HG03280 (cell line): Measurements from ENCODE around the gene ZCCHC3.
A peak's percentile ranks its signal among the peaks of the same experiment; 100 is the strongest.
"Not testable (repeated sequence)": the region's sequence is repeated elsewhere in the genome, so short reads cannot be mapped to it uniquely, and the experiment has no call there.

Experiments
- ATAC-seq: cut with Tn5 transposase; IDR thresholded peaks from one replicate; pipeline ENCODE4 v1.9.1; 2021; ENCODE audit warnings: mild to moderate bottlenecking, moderate library complexity; ENCODE audit not compliant: unreplicated experiment

The ZCCHC3 gene

DNA sequence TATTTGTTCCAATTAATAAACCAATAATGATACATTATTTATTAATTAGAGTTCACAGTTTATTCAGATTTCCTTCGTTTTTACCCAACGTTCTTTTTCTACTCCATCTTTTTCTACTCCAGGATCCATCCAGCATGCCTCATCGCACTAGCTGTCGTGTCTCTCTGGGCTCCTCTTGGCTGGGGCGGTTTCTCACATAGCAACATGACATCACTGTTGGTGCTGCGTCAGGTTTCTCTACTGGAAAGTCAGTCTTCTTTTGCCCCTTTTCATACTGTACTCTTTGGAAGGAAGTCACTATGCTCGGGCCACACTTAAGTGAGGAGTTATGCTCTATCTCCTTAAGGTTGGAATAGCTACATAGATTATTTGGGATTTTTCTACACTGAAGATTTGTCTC, 14.2 kb downstream of the ZCCHC3 start:
- no peak for ATAC-seq

DNA sequence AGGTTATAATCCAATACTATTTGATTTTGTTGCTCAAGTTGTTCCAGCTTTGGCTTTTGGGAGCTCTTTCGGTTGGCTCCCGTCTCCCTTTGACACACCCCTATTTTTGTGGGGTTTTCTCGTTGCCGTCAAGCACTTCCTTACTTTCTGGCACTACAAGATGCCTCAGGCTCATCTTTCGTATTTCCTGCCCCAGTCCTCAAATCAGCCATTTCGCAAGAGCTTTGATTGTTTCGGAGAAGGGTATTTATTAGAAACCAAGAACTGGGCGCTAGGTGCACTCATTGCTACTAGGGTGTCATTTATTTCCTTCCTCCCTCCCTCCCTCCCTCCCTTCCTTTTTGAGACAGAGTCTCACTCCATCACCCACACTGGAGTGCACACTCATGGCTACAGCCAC, 14.7 kb downstream of the ZCCHC3 start:
- no peak for ATAC-seq

DNA sequence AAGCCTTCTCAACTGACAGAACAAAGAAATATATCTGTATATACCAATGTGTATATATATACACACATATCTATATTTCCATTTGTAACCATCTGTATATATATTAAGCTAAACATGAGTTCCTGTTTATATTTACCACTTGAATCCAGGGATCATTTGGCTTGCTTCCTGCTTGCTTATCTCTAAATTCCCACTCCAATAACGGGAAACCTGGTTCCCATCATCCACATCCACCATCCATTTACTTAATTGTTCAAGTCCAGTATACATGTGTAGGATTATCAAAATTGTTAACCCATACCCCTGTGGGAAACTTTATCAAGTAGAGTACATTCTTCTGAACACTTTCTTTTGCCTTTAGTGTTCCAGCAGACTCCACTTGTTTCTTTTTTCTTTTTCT, 15.5 kb downstream of the ZCCHC3 start:
- no peak for ATAC-seq

DNA sequence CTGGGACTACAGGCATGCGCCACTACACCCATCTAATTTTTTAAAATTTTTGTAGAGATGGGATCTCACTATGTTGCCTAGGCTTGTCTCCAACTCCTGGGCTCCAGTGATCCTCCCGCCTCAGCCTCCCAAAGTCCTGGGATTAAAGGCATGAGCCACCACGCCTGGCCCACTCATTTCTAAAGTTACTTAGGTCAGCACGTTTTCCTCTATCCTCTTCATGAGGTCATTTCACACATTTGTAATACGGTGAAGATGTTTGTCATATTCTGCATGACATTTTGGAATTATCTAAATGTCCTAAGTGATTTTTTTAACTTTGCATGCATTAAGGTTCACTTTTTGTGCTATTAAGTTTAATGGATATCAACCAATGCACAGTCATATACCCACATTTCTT, 16.0 kb downstream of the ZCCHC3 start:
- no peak for ATAC-seq

DNA sequence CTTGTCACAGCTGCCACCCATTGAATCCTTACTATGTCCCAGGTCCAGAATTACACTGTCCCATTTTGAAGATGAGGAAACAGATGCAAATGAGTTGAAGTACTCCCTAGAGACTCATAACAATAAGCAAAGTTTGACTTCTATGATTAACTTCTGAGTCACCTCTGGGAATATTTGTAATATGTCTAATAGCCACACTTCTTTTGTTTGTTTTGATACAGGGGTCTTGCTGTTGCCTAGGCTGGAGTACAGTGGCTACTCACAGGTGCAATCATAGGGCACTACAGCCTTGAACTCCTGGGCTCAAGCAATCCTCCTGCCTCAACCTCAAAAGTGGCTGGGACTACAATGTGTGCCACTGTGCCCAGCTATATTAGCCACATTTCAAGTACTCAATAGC, 16.6 kb downstream of the ZCCHC3 start:
- no peak for ATAC-seq

DNA sequence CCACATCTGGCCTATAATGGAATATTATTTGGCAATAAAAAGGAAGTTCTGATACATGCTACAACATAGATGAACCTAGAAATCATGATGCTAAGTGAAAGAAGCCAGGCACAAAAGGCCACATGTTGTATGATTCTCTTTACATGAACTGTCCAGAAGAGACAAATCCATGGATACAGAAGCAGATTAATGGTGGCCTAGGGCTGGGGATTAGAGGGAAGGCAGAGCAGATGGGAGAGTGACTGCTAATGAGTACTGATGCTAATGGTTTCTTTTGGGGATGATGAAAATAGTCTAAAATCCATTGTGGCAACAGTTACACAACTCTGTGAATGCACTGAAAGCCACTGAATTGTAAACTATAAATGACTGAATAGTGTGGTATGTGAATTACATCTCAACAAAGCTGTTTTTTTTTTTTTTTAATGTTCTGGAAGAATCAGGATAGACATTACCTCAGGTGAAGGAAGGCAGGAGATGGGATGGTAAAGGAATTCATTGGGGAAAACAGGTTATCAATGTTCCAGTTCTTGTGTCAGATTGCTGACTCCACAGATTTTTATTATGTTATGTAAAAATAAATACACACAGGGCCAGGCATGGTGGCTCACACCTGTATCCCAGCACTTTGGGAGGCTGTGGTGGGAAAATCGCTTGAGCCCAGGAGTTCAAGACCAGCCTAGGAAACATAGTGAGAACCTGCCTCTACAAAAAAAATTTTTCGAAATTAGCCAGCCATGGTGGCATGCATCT, 19.1 kb downstream of the ZCCHC3 start:
- no peak for ATAC-seq

DNA sequence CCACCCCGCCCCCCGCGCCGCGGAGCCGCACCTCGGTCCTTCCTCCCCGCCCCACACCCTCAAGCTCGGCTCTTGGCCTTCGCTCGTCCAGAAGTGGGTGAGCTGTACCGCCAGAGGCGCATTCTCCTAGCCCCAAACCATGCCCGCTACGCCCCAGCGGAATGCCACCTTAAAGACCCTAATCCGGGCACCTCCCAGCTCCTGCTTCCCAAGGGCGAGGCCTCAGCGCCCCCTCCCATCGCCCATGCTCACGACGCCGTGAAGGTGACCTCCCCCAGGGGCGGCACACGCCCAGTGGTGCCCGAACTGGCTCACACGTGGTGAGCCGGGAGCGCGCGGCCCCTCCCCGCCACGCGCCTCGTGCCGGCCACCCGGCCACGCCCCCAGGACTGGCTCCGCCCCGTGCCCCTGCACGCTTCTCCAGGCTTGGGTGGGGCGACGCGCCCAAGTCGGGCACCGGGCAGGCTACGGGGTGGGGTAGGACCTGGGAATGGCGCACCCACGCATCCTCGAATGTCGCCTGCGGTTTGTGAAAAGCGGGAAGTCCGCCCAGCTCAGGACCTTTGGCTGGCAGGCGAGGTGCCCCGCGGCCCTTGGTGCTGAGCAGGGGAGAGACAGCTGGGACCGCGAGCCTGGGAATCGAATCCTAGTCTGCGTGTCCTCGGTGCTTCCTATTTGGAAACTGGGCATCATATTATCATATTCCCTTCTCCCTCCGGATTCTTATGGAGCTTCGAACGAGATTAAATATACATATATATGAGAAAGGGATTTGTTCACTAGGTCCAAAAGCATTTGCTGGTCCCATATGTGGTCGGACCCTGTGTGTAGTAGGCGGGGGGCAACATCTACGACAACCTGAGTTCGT, 27.0 kb downstream of the ZCCHC3 start:
- peak; percentile 53 for ATAC-seq

DNA sequence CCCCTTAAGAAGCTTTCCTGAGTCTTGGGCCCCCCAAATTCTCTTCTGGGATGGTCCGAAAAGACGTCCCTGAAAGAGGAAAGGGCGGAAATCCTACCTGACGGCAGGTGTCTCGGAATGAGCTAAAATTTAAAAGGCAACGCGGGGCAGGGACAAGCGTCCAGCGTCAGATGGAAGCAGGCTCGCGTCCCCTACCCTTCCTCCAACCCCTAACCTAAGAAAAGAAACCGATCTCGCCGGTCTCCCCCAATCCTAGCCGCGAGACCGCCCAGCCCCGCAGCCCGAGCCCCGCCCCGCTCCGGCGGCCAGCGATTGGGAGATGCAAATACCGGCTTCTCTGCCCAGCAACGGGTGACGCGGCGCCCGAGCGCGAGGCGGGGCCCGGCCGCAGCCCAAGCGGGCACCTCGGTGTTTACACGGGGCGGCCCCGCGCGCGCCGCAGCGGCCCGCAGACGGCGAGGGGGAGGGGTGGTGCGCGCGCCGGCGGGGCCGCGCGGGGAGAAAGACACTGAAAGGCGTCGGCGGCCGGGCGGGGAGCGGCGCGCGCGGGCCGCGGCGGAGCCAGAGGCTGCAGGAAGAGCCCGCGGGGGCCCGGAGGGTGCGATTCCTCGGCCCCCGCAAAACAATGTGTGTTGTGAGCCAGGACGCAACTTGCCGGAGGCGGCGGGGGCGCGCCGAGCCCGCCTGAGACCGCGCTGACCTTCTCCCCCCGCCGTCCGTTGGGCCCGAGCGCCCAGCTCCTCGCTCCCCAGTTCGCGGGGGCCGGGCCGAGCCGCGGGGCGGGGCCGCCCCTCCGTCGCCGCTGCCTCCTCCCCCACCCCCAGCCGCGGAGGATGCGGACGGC, 27.9 kb downstream of the ZCCHC3 start, which contains the start of gene SOX12:
TSS of gene SOX12 (plus strand) at position 508 of the 844 bp plus-strand sequence. CDS start 373 bp downstream, outside the sequence.
- peak; percentile 73 for ATAC-seq

DNA sequence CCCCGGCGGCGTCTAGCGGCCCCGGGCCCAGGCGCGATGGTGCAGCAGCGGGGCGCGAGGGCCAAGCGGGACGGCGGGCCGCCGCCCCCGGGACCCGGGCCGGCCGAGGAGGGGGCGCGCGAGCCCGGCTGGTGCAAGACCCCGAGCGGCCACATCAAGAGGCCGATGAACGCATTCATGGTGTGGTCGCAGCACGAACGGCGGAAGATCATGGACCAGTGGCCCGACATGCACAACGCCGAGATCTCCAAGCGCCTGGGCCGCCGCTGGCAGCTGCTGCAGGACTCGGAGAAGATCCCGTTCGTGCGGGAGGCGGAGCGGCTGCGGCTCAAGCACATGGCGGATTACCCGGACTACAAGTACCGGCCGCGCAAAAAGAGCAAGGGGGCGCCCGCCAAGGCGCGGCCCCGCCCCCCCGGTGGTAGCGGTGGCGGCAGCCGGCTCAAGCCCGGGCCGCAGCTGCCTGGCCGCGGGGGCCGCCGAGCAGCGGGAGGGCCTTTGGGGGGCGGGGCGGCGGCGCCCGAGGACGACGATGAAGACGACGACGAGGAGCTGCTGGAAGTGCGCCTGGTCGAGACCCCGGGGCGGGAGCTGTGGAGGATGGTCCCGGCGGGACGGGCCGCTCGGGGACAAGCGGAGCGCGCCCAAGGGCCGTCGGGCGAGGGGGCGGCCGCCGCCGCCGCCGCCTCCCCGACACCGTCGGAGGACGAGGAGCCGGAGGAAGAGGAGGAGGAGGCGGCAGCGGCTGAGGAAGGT, 28.7 kb downstream of the ZCCHC3 start:
- ATAC-seq, result peak; percentile 9

DNA sequence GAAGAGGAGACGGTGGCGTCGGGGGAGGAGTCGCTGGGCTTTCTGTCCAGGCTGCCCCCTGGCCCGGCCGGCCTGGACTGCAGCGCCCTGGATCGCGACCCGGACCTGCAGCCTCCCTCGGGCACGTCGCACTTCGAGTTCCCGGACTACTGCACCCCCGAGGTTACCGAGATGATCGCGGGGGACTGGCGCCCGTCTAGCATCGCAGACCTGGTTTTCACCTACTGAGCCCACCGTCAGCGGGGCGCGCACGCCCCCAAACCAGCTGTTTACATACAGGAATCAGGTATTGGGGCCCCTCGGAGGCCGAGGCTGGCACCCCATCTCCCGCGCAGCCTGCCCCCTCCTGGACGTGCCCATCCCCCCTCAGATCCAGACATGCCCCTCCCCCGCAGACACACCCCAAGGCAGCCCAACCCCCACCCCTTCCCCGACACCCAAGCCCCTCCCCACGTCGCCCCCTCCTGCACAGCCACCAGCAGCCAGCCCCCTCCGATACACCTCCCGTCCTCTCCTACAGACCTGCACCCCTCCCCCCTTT, 29.3 kb downstream of the ZCCHC3 start:
- no peak for ATAC-seq

DNA sequence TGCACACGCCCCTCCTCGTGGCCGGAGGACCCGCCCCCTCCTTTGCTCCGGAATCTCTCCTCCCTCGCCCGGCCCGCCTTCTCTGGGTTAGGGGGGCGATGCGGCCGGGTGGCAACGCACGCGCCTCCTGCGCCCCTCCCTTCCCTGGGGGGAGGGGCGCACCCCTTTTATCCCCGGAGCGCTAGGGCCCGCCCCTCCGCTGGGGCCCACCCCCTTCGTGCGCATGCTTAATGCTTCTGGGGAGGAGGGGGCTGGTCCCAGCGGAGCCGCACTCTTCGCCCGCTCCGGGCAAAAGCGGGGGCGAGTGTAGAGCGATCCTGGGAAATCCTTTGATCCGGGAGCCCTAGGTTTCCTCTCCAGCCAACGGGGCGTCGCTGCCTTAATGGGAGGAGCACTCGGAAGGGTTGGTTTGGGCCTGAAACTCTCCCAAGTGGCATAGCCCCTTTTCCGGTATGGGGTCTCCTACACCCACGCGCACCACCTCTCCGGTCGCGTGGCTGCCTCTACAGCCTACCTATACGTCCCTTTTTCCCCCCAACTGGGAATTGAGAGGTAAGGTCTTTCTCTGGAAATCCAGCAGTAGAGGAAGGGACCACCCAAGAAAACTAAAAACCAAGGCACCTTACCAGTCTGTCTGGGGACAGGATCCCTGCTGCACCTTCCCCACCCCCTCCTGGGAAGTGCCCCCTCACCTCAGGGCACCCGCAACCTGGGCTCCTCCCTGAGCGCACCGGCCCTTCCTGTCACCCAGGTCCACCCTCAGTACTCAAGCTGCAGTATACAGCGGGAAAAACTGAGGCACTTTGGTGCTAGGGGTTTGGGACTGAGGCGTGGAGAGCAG, 30.0 kb downstream of the ZCCHC3 start:
- peak; percentile 14 for ATAC-seq

DNA sequence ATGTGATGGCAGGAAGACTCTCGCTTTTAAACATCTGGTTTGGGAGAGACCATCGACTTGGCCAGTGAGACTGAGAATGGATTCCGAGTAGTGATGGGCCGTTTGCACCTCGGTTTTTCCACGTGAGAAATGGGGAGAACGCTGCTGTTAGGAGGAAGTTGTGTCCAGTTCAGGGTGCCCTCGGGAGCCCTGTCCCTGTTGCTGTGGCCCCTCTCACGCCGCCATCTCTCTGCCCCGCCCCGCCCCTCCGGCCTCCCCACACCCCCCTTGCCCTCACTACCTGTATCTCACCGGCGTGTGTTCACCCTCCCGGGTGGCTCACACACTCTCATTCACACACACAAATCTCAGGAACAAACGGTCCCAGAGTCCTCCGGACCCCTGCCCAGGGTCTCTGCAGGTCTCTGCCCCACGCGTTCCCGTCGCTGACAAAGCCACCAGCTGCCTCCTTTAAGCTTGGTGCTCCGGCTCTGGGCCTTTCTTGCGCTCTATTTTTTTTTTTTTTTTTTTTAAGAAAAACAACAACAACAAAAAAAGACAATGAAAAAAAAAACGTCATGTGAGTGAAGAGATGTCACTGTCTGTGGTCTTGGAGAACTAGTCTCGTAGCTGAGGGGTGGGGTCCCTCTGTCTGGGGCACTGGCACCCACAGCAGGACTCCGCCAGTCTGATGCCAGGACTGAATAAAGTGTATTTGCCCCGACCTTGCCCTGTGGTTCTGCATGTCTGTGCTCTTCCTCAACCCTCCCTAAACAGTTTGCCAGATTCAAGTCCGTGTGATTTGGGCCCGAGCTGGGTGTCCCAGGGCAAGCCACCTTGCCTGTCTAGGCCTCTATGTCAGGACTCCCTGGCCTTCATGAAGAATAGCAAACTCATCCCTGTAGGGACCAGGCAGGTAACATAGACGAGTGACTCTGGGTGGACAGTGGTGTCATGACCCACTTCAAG, 30.9 kb downstream of the ZCCHC3 start:
- ATAC-seq, result no peak

DNA sequence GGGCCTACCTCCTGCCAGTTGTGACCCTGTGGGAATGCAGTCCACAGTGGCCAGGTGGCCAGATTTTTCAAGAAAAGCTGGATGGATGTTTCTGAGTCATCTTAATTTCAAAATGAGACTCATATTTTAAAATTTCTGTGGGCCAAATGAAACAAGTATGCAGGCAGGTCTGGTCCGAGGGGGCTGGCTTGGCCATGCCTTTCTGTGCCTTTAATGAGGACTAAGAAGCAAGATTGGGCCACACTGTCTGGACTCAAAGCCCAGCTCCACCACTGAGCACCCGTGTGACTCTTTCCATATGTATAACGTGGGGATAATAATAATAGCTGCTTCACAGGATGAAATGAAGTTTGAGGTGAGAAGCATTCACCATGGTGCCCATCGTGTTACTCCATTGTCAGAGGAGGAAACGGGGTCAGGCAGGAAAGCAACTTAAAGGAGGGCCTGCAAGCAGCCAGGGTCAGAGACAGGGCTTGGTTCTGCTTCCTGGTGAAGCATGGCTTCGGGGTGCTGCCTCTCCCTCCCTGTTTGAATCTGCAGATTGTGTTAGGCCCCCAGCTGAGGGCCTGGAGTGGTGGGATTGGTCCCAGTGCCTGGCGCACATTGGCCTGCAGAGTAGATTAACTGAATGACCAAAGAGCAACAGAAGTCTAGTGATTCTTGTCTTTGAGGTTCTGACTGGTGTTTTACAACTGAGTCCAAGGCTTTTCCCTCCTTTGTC, 31.8 kb downstream of the ZCCHC3 start:
- ATAC-seq, result no peak

DNA sequence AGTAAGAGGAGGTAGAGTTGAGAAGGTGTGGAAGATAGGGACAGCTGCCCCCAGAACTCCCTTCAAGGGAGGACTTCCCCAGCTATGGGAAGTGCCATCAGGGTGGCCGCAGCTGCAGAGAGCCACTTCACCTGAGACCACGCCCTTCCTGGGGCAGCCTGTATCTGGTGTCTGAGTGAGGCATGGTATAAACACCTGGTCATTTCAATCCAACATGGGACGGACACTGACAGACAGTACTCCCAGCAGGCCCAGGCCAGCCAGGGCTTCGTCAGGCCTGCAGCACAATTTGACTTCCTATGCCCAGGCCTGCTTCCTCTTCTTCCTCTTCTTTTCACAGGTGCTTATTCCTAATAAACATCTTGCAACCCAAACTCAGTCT, 32.5 kb downstream of the ZCCHC3 start:
- ATAC-seq, result no peak

DNA sequence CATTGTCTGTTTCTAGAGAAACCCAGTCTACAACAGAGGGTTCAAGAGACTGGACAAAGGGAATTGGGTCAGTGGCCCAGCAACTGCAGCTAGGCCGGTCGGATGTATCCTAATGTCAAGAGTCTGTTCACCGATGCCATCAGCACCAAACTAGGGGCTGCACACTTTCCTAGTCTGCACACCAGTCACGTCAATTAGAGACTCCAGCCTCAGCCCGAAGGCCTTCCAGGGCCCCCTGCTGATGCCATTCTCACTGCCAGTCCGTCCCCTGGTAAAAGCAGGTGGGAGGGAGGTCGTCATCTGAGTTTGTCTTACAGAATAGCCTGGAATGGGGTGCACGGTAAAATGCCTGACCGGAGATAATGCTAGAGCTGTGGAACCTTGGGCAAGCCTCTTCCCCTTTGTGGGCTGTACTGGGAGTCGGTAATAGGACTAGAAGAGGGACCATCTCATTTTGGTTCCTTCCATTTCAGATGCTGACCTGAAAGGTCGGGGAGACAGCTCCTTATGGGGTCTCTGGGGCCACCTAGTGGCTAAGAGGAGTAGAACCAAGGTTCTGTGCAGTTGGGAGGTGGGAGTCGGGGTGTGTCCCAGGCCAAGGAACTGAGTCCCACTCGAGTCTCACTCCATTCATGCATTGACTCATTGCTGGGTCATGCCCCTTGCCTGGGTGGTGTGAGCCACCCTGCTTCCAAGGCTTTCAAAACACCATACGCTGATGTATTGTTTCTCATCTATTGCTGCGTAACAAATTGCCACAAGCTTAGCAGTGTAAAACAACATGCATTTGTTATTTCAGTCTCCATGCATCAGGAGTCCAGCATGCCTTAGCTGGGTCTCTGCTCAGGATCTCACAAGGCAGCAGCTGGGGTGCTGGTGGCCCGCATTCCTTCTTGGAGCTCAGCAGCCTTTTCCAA, 33.1 kb downstream of the ZCCHC3 start:
- no peak for ATAC-seq

DNA sequence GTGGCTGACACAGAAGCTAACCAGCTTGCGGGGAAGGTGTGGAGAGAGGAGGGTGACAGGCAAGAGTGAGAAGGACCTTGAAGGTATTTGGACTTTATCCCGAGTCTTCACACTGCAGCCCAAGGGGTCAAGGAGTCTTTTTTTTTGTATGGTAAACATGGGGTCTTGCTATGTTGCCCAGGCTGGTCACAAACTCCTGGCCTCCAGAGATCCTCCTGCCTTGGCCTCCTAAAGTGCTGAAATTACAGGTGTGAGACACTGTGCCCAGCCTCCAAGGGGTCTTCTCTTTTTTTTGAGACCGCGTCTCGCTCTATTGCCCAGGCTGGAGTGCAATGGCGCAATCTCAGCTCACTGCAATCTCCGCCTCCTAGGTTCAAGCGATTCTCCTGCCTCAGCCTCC, 37.2 kb downstream of the ZCCHC3 start:
- no peak for ATAC-seq

DNA sequence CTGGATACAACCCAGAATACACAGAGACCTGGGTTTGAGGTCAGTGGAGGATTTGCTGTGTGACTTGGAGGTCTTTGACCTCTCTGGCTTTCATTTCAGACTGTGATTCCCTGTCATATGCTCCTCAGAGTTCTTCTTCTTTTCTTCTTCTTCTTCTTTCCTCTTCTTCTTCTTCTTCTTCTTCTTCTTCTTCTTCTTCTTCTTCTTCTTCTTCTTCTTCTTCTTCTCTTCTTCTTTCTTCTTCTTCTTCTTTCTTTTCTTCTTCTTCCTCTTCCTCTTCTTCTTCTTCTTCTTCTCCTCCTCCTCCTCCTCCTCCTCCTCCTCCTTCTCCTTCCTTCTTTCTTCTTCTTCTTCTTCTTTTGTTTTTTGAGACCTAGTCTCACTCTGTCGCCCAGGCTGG, 38.7 kb downstream of the ZCCHC3 start:
- ATAC-seq, result not testable (repeated sequence)
